Peyer's patch (tissue), 4 donors: ENCODE results near the gene FOXQ1. TPM values are rescaled to one million over a fixed set of nuclear protein-coding genes. Genes with fewer than 3 reads are reported as not detected.

Source experiments
- DNase-seq, 3 donors: peaks; one replicate each; pipeline ENCODE4 v3.0.0-alpha.2; 2017 to 2019
- H3K27ac ChIP-seq, 4 donors: fragments of 200-600 bp; sonication (generic); one replicate each; pipeline ENCODE4 v1.5.1; 2016 to 2019
- H3K27me3 ChIP-seq, 2 donors: fragments of 200-600 bp; sonication (generic); one replicate each; pipeline ENCODE4 v1.5.1; 2019
- H3K36me3 ChIP-seq, 3 donors: fragments of 200-600 bp; sonication (generic); one replicate each; pipeline ENCODE4 v1.5.1; 2016 to 2019
- H3K4me1 ChIP-seq, 4 donors: fragments of 200-600 bp; sonication (generic); one replicate each; pipeline ENCODE4 v1.5.1; 2016 to 2019
- H3K4me3 ChIP-seq, 4 donors: fragments of 200-600 bp; sonication (generic); 1 replicate in 3 of 4; 2 replicates in 1 of 4; pipeline ENCODE4 v1.5.1; 2016 to 2019; ENCODE audit warnings: mild to moderate bottlenecking in 1 of 4
- H3K9me3 ChIP-seq, 4 donors: fragments of 200-600 bp; sonication (generic); one replicate each; pipeline ENCODE4 v1.5.1; 2016 to 2019; ENCODE audit warnings: mild to moderate bottlenecking in 1 of 4
- POLR2A ChIP-seq, 2 donors: fragments of 450-650 bp; IDR thresholded peaks; one replicate each; pipeline ENCODE4 v1.5.1; 2017; ENCODE audit warnings: antibody characterized with exemption in 2 of 2, mild to moderate bottlenecking in 2 of 2, moderate library complexity in 2 of 2
- total RNA-seq, 4 donors: library from RNA; depleted of rRNA; stranded (reverse); fragments of >200 nt; gene quantifications; one replicate each; pipeline ENCODE4 v1.1.0, GENCODE V29; 2016
- TF ChIP-seq, protein P1 (sequence below), 6 experiments: fragments of 450-650 bp in 4 of 6; fragments of 200-600 bp in 2 of 6; sonication (generic) in 1 of 6; IDR thresholded peaks; one replicate each; pipeline ENCODE4 v1.5.1; 2017 to 2019; ENCODE audit warnings: antibody characterized with exemption in 6 of 6, mild to moderate bottlenecking in 3 of 6, moderate library complexity in 1 of 6

FOXQ1 gene
- total RNA-seq, 4 donors from 2014 or later, result not detected

GRCh38 chr6:1325461-1326309, 13.8 kb downstream of the FOXQ1 start:
- Histone ChIP-seq H3K27ac (no peak overlapping the region), H3K9me3 (no peaks in the 10 kb centered on the region), H3K4me3 (no peak overlapping the region), H3K4me1 (no peaks in the 10 kb centered on the region), H3K36me3 (no peaks in the 10 kb centered on the region), H3K27me3 (no peaks in the 10 kb centered on the region)
- TF ChIP-seq POLR2A (IDR thresholded peaks at IDR 0.05), result no peak
- TF ChIP-seq, protein P1, sequence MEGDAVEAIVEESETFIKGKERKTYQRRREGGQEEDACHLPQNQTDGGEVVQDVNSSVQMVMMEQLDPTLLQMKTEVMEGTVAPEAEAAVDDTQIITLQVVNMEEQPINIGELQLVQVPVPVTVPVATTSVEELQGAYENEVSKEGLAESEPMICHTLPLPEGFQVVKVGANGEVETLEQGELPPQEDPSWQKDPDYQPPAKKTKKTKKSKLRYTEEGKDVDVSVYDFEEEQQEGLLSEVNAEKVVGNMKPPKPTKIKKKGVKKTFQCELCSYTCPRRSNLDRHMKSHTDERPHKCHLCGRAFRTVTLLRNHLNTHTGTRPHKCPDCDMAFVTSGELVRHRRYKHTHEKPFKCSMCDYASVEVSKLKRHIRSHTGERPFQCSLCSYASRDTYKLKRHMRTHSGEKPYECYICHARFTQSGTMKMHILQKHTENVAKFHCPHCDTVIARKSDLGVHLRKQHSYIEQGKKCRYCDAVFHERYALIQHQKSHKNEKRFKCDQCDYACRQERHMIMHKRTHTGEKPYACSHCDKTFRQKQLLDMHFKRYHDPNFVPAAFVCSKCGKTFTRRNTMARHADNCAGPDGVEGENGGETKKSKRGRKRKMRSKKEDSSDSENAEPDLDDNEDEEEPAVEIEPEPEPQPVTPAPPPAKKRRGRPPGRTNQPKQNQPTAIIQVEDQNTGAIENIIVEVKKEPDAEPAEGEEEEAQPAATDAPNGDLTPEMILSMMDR (IDR thresholded peaks at IDR 0.05), result no peak
- no peak for DNase-seq

DNA sequence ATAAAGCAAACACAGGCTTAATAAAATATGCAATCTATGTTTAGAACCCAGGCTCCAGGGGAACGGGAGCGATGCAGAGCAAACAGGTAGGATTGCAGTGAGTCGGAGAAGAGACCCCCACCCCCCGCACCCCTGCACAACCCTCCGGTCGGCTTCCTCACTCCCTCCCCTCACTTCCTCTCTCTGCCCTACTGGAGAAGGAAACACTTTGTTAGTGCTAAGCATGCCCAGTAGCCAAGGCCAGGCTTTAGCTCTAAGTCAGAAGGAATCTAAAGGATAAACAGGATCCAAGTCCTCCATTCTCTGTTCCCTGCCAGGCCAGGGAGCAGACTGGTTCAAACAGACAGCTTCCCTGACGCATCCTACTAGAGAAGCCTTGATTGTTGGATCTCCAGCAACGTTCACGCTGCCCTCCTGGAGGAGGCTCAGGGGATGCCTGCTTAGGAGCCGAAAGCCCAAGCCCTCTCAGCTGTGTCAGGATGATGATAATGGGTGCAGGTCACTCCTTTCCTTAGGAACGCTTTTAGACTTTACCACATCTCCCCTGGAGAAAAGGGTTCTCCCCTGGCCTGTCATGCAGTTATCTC, 14.7 kb downstream of the FOXQ1 start:
- no peaks in the 10 kb centered on the region for H3K9me3 ChIP-seq
- H3K27ac ChIP-seq, result no peak overlapping the region
- H3K36me3 ChIP-seq, result no peaks in the 10 kb centered on the region
- no peak for DNase-seq
- H3K27me3 ChIP-seq, result no peaks in the 10 kb centered on the region
- H3K4me3 ChIP-seq, result no peak overlapping the region
- no peaks in the 10 kb centered on the region for H3K4me1 ChIP-seq
- TF ChIP-seq, protein P1 (IDR thresholded peaks at IDR 0.05), result no peak
- no peak for TF ChIP-seq POLR2A (IDR thresholded peaks at IDR 0.05)

- no peak for TF ChIP-seq POLR2A (IDR thresholded peaks at IDR 0.05)
- TF ChIP-seq, protein P1 (IDR thresholded peaks at IDR 0.05), result no peak
- no peak for DNase-seq
- Histone ChIP-seq H3K36me3 (no peaks in the 10 kb centered on the region), H3K4me1 (no peaks in the 10 kb centered on the region), H3K27ac (no peak overlapping the region), H3K27me3 (no peaks in the 10 kb centered on the region), H3K4me3 (no peak overlapping the region), H3K9me3 (no peaks in the 10 kb centered on the region)
These were observed 15.7 kb downstream of the FOXQ1 start for GRCh38 chr6:1327630-1328029.

GRCh38 chr6:1328129-1328800, 16.4 kb downstream of the FOXQ1 start:
- H3K4me1 ChIP-seq, result no peaks in the 10 kb centered on the region
- no peak overlapping the region for H3K4me3 ChIP-seq
- TF ChIP-seq, protein P1 (IDR thresholded peaks at IDR 0.05), result no peak
- TF ChIP-seq POLR2A (IDR thresholded peaks at IDR 0.05), result no peak
- no peak for DNase-seq
- H3K36me3 ChIP-seq, result no peaks in the 10 kb centered on the region
- no peaks in the 10 kb centered on the region for H3K9me3 ChIP-seq
- H3K27ac ChIP-seq, result no peak overlapping the region
- no peaks in the 10 kb centered on the region for H3K27me3 ChIP-seq

- no peak overlapping the region for H3K27ac ChIP-seq
- no peak for DNase-seq
- no peak overlapping the region for H3K4me3 ChIP-seq
- TF ChIP-seq, protein P1 (IDR thresholded peaks at IDR 0.05), result no peak
- no peak for TF ChIP-seq POLR2A (IDR thresholded peaks at IDR 0.05)
- peaks cover 0 to 5% (median 0%) of the 10 kb centered on the region in 4 donors for H3K4me1 ChIP-seq
- no peaks in the 10 kb centered on the region for H3K36me3 ChIP-seq
- no peaks in the 10 kb centered on the region for H3K27me3 ChIP-seq
- H3K9me3 ChIP-seq, result no peaks in the 10 kb centered on the region
These were observed 17.8 kb downstream of the FOXQ1 start for GRCh38 chr6:1329708-1330107.
